Heart left ventricle (tissue), 16 donors: ENCODE results near the gene TASP1. TPM values are rescaled to one million over a fixed set of nuclear protein-coding genes. Genes with fewer than 3 reads are reported as not detected.

Experiments used
- ATAC-seq, 4 donors: fragments of 200-7000 bp; cut with Tn5 transposase; one replicate each; pipeline ENCODE4 v1.9.1; 2020 to 2022; ENCODE audit warnings: moderate library complexity in 4 of 4, mild to moderate bottlenecking in 3 of 4, moderate number of reproducible peaks in 1 of 4
- DNase-seq, 5 donors: peaks; one replicate each; pipeline ENCODE4 v3.0.0-alpha.2; 2020
- H3K27ac ChIP-seq, 12 donors: fragments of 200-600 bp; sonication (generic) in 4 of 12; one replicate each; pipeline versions ENCODE4 v1.5.0 to v1.8.0; 2016 to 2022; ENCODE audit warnings: mild to moderate bottlenecking in 2 of 12
- H3K27me3 ChIP-seq, 9 donors: fragments of 200-600 bp; sonication (generic) in 2 of 9; one replicate each; pipeline versions ENCODE4 v1.5.1 to v1.8.0; 2016 to 2022; ENCODE audit warnings: mild to moderate bottlenecking in 3 of 9
- H3K36me3 ChIP-seq, 9 donors: fragments of 200-600 bp; sonication (generic) in 2 of 9; one replicate each; pipeline versions ENCODE4 v1.5.0 to v1.8.0; 2018 to 2022; ENCODE audit warnings: mild to moderate bottlenecking in 2 of 9
- H3K4me1 ChIP-seq, 12 donors: fragments of 200-600 bp; sonication (generic) in 4 of 12; one replicate each; pipeline versions ENCODE4 v1.5.0 to v1.8.0; 2016 to 2022; ENCODE audit warnings: mild to moderate bottlenecking in 3 of 12
- H3K4me3 ChIP-seq, 12 donors: fragments of 200-600 bp; sonication (generic) in 4 of 12; one replicate each; pipeline versions ENCODE4 v1.5.0 to v1.8.0; 2017 to 2022; ENCODE audit warnings: mild to moderate bottlenecking in 9 of 12, moderate library complexity in 4 of 12
- H3K9me3 ChIP-seq, 12 donors: fragments of 200-600 bp; sonication (generic) in 4 of 12; one replicate each; pipeline versions ENCODE4 v1.5.0 to v1.8.0; 2016 to 2022; ENCODE audit warnings: mild to moderate bottlenecking in 1 of 12
- POLR2A ChIP-seq, 2 donors: fragments of 450-650 bp; IDR thresholded peaks; one replicate each; pipeline ENCODE4 v1.6.1; 2017; ENCODE audit warnings: antibody characterized with exemption in 2 of 2, mild to moderate bottlenecking in 2 of 2, moderate library complexity in 2 of 2
- WGBS, 4 donors: extraction: QIAGEN DNeasy Blood & Tissue Kit in 2 of 4; methylation state at CpG; one replicate each; pipeline versions ENCODE4 v1.1.5 to v1.1.7; 2013 to 2018; 5-methylcytosine and 5-hydroxymethylcytosine counted together
- intact Hi-C, 10 donors: fragments of 100-400 bp; cut with DNase I; formaldehyde crosslinking; loops; one replicate each; pipeline versions ENCODE4 v1.11.1 to v1.14.2; 2022
- polyA plus RNA-seq, 2 donors: library from polyadenylated mRNA; stranded (reverse); fragments of 200-250 nt; gene quantifications; one replicate each; pipeline ENCODE4 v1.2.3, GENCODE V29; 2013
- total RNA-seq, 9 donors: library from RNA; depleted of rRNA in 2 of 9; stranded (reverse); fragments of >200 nt in 2 of 9; fragmentation: NEBNext Ultra II Directional in 3 of 9; extraction: Animal tissue kit (Norgen Biotek cat#: 25700) in 3 of 9; gene quantifications; one replicate each; pipeline versions ENCODE4 v1.1.0 to v1.2.4, GENCODE V29; 2016 to 2023
- TF ChIP-seq, protein P1 (sequence below), 12 donors: fragments of 200-600 bp; sonication (generic) in 4 of 12; IDR thresholded peaks; one replicate each; pipeline versions ENCODE4 v1.5.0 to v1.8.0; 2018 to 2022; ENCODE audit warnings: antibody characterized with exemption in 12 of 12, mild to moderate bottlenecking in 5 of 12
- donor health status: ischemic (EF 13 %, LVEDD 7.1; RV severe dilation, severe dysfunction).
- donor health status: healthy with polysubstance abuse.
- donor health status: DM: no; HTN: yes; CAD: no.
- donor health status: DM: no; HTN: no; CAD: no.
- donor health status: ischemic (EF 25% LVEDD 6.9; RV normal size, moderate dysfunction).
- donor health status: ischemic (EF 25% LVEDD 5.7; RV mildly dilated, moderate dysfunction).
- donor health status: healthy.
- donor health status: DM: yes; HTN: yes; CAD: no.
- donor health status: ischemic (EF 35%, LVEDD 5.7; RV mildly dilated, moderate dysfunction).
- donor health status: nonischemic (EF 11% LVEDD 7.7; RV severe dilation, severe dysfunction).
- donor health status: DM: yes; HTN: yes; CAD: no.
- donor health status: PGD.
- donor health status: ischemic (EF 29% LVEDD 5.4; RV normal size, mild dysfunction).
- donor health status: nonischemic (EF 23%, LVEDD 6.1; RV moderate dilation, normal function).

Gene TASP1
- total and polyA plus RNA-seq, 11 donors: 1.6 to 8.6 (median 5.3) TPM

DNA sequence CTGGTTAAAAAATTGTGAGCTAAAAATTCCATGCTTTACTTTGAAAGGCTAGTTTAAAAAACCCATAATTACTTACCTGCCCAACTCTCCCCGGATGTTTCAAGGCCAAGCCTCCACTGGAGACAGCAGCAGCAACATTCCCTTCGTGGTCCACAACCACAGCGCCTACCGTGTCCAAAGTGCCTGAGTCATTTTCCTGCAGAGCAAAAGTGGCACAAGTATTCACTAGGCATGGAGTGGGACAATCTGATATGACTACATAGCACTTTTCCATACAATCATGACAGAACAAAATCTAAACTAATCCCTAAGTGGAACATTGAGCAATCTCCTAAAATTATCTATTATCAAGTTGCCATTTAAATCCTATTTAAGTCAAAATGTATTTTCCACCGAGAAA is 104.8 kb downstream of the TASP1 start:
- H3K9me3 ChIP-seq: no peaks in the 10 kb centered on the region
- H3K36me3 ChIP-seq: peaks cover 0 to 12% (median 4%) of the 10 kb centered on the region in 9 donors
- DNase-seq (no peak), ATAC-seq (no peak)
- intact Hi-C loops: no loop called here
- TF ChIP-seq, protein P1, sequence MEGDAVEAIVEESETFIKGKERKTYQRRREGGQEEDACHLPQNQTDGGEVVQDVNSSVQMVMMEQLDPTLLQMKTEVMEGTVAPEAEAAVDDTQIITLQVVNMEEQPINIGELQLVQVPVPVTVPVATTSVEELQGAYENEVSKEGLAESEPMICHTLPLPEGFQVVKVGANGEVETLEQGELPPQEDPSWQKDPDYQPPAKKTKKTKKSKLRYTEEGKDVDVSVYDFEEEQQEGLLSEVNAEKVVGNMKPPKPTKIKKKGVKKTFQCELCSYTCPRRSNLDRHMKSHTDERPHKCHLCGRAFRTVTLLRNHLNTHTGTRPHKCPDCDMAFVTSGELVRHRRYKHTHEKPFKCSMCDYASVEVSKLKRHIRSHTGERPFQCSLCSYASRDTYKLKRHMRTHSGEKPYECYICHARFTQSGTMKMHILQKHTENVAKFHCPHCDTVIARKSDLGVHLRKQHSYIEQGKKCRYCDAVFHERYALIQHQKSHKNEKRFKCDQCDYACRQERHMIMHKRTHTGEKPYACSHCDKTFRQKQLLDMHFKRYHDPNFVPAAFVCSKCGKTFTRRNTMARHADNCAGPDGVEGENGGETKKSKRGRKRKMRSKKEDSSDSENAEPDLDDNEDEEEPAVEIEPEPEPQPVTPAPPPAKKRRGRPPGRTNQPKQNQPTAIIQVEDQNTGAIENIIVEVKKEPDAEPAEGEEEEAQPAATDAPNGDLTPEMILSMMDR (IDR thresholded peaks at IDR 0.05): no peak
- no peak for TF ChIP-seq POLR2A (IDR thresholded peaks at IDR 0.05)
- H3K27ac ChIP-seq: no peak overlapping the region
- H3K4me3 ChIP-seq: no peak overlapping the region
- WGBS, 4 donors: 90 to 93% (median 91%) methylated on average over 5 of the region's 5 CpGs
- no peaks in the 10 kb centered on the region for H3K4me1 ChIP-seq
- H3K27me3 ChIP-seq: no peaks in the 10 kb centered on the region

- peaks cover 0 to 42% (median 13%) of the 10 kb centered on the region in 9 donors for H3K36me3 ChIP-seq
- intact Hi-C loops: no loop called here
- DNase-seq: no peak
- H3K4me3 ChIP-seq: no peak overlapping the region
- no peaks in the 10 kb centered on the region for H3K27me3 ChIP-seq
- no peaks in the 10 kb centered on the region for H3K4me1 ChIP-seq
- WGBS, 4 donors: 77 to 94% (median 89%) methylated on average over 3 of the region's 3 CpGs
- no peak for ATAC-seq
- H3K9me3 ChIP-seq: no peaks in the 10 kb centered on the region
- H3K27ac ChIP-seq: no peak overlapping the region
- TF ChIP-seq, protein P1 (IDR thresholded peaks at IDR 0.05): no peak
- no peak for TF ChIP-seq POLR2A (IDR thresholded peaks at IDR 0.05)
These were observed 108.6 kb downstream of the TASP1 start for GRCh38 chr20:13530146-13530545.

DNA sequence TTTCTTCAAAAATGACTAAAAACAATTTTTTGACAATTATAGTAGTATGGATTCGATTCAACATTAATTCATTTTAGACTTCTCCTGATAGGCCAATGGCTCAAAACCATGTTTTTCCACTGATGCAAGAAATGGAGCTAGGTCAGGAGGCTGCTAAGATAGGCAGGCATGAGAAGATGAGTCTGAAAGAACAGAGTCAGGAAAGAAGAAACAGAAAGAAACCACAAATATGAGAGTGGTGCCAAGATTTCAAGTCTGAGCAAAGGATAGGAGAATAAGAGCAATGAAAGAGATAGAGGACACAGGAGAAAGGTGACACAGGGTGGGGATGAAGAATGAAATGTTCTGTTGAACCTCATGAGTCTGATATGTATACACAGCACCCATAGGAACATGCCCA is 112.2 kb downstream of the TASP1 start:
- H3K4me3 ChIP-seq: no peak overlapping the region
- H3K36me3 ChIP-seq: peaks cover 0 to 57% (median 8%) of the 10 kb centered on the region in 9 donors
- H3K27ac ChIP-seq: no peak overlapping the region
- no peaks in the 10 kb centered on the region for H3K4me1 ChIP-seq
- TF ChIP-seq, protein P1 (IDR thresholded peaks at IDR 0.05): no peak
- no peak for TF ChIP-seq POLR2A (IDR thresholded peaks at IDR 0.05)
- no peaks in the 10 kb centered on the region for H3K27me3 ChIP-seq
- ATAC-seq (no peak), DNase-seq (no peak)
- H3K9me3 ChIP-seq: no peaks in the 10 kb centered on the region
- WGBS, 4 donors: 95 to 100% (median 98%) methylated on average over 1 of the region's 1 CpG
- intact Hi-C loops: no loop called here

DNA sequence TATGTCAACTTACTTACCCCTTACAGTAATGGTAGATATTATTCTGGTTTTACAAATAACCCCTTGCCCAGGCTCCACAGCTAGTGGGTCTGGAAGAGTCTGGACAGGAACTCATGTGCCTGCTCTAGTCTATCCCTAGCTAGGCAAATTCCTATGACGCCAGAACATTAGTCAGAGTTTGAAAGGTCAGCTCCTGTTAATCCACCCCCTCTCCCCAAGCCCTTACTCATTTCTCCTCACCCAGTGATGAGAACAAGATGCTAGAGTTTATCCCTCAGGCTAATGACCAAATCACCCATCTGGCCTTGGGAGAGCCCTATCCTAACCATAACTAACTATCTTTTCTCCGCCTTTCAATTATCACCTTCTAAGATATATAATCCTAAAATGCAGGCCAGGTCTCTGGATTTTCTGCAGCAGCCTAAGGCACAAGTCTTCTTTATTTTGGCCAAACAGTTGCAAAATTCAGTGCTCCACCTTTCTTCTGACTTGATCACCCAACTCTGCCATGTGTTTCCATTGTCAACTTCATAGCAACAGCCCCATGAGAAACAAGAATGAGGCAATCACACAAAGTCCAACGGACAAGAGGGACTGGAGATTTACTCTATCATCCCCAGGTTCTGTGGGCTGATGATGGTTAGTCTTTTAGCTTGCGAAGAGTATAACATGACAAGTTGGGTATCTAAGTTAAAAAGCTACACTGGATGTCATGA is 113.3 kb downstream of the TASP1 start:
- peak in 2 of 4 donors; percentile 60 to 75 for ATAC-seq

More for the DNA sequence above, 113.3 kb downstream of the TASP1 start:
- intact Hi-C loops: no loop called here
- no peak overlapping the region for H3K4me3 ChIP-seq
- H3K36me3 ChIP-seq: peaks cover 0 to 57% (median 8%) of the 10 kb centered on the region in 9 donors
- H3K4me1 ChIP-seq: no peaks in the 10 kb centered on the region
- H3K9me3 ChIP-seq: no peaks in the 10 kb centered on the region
- no peak for TF ChIP-seq POLR2A (IDR thresholded peaks at IDR 0.05)
- TF ChIP-seq, protein P1 (IDR thresholded peaks at IDR 0.05): no peak
- no peaks in the 10 kb centered on the region for H3K27me3 ChIP-seq
- H3K27ac ChIP-seq: no peak overlapping the region
- 88 to 94% (median 90%) methylated on average over 4 of the region's 4 CpGs for WGBS, 4 donors
- no peak for DNase-seq
